ENCODE data around the gene OR52M1.

GRCh38 chr11:4495986-4496385, 49.0 kb upstream of the OR52M1 start:
- TF ChIP-seq EZH2phosphoT487 (IDR thresholded peaks at IDR 0.05; ENCODE audit: insufficient read depth, low read depth) (no peak), EZH2 (IDR thresholded peaks at IDR 0.05; ENCODE audit: insufficient read depth, poor library complexity, severe bottlenecking) (no peak)
